Right lung (tissue), 5 donors: Measurements from ENCODE around the gene TNFRSF8. TPM values are rescaled to one million over a fixed set of nuclear protein-coding genes. Genes with fewer than 3 reads are reported as not detected.

Experiments used
- DNase-seq, 2 donors: peaks; one replicate each; pipeline ENCODE4 v3.0.0-alpha.2; 2013
- polyA plus RNA-seq, 5 donors: library from polyadenylated mRNA; unstranded; fragments of 120-200 nt; gene quantifications; one replicate each; pipeline versions ENCODE4 v1.2.1 to v1.2.3, GENCODE V29; 2013; ENCODE audit warnings: inconsistent platforms in 1 of 5, low replicate concordance in 1 of 5; ENCODE audit not compliant: insufficient read length in 5 of 5, insufficient read depth in 1 of 5

Gene TNFRSF8
- polyA plus RNA-seq, 5 donors: 0.15 to 0.35 (median 0.19) TPM

DNA sequence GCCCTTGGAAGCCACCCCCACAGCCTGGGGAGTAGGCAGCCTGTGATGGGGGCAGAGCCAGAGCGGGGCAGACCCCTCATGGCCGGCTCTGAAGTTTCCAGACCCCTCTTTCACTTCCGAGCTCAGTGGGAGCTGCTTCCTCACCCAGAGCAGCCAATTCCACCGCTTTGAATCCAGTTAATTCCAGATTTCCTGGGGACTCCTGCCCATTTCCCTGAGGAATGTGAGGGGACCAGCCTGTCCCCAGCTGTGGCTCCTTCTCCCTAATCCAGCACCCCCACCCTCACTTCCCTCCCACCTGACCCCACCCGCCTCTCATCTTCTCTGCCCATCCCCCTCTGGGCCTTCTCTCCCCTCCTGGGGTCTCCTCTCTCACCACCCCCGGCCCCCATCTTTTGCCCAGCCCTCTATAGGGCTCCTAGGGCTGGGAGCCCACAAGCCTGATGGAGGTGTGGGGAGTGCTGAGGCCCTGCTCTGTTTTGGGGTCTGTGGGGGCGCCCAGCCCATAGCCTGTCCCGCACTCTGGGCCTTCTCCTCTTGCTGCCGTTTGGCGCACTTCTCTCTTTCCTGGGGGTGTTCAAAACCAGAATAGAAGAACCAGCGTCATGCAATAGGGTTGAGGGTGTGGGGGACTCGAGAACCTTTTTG, 77.5 kb downstream of the TNFRSF8 start:
- DNase-seq: peak in 1 of 2 donors; percentile 43

- DNase-seq: peak; percentile 27 to 42
Measured at GRCh38 chr1:12141163-12141850, 78.2 kb downstream of the TNFRSF8 start.

GRCh38 chr1:12142141-12142823, 79.2 kb downstream of the TNFRSF8 start:
- DNase-seq: no peak

DNA sequence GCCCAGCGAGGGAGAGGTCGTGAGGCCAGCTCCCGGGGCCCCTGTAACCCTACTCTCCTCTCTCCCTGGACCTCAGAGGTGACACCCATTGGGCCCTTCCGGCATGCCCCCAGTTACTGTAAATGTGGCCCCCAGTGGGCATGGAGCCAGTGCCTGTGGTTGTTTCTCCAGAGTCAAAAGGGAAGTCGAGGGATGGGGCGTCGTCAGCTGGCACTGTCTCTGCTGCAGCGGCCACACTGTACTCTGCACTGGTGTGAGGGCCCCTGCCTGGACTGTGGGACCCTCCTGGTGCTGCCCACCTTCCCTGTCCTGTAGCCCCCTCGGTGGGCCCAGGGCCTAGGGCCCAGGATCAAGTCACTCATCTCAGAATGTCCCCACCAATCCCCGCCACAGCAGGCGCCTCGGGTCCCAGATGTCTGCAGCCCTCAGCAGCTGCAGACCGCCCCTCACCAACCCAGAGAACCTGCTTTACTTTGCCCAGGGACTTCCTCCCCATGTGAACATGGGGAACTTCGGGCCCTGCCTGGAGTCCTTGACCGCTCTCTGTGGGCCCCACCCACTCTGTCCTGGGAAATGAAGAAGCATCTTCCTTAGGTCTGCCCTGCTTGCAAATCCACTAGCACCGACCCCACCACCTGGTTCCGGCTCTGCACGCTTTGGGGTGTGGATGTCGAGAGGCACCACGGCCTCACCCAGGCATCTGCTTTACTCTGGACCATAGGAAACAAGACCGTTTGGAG, 80.0 kb downstream of the TNFRSF8 start:
- DNase-seq: no peak

DNA sequence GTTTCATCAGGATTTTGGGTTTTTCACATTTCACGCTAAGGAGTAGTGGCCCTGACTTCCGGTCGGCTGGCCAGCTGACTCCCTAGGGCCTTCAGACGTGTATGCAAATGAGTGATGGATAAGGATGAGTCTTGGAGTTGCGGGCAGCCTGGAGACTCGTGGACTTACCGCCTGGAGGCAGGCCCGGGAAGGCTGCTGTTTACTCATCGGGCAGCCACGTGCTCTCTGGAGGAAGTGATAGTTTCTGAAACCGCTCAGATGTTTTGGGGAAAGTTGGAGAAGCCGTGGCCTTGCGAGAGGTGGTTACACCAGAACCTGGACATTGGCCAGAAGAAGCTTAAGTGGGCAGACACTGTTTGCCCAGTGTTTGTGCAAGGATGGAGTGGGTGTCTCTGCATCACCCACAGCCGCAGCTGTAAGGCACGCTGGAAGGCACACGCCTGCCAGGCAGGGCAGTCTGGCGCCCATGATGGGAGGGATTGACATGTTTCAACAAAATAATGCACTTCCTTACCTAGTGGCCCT, 80.6 kb downstream of the TNFRSF8 start:
- no peak for DNase-seq

GRCh38 chr1:12144236-12144635, 81.1 kb downstream of the TNFRSF8 start:
- DNase-seq: no peak

GRCh38 chr1:12144969-12145368, 81.9 kb downstream of the TNFRSF8 start:
- DNase-seq: no peak

- DNase-seq: no peak
Measured at GRCh38 chr1:12145616-12146342, 82.7 kb downstream of the TNFRSF8 start.

- no peak for DNase-seq
Measured at GRCh38 chr1:12146343-12147112, 83.4 kb downstream of the TNFRSF8 start.

DNA sequence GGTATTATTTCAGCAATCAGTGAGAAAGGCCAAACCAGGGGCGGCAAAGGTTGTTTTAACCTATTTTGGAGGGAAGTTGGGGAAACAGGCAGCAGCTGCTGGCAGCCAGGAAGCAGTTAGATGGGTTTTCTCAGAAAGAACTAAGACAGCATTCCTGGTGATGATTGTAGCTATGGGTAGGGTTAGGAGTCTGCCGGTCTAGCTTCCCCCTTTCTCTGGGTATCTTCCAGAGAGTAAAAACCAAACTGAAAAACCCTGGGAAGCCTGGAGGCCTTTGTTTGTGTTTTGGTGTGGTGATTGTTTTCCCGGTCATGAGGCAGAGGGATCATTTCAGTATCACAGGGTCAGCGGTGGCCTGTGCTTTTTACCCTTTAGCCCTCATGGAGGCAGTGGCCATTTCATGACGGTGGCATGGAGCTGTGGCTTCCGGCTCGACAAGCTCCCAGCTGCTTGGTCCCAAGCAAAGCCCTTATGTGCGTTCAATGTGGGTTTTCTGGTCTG, 84.1 kb downstream of the TNFRSF8 start:
- no peak for DNase-seq

DNA sequence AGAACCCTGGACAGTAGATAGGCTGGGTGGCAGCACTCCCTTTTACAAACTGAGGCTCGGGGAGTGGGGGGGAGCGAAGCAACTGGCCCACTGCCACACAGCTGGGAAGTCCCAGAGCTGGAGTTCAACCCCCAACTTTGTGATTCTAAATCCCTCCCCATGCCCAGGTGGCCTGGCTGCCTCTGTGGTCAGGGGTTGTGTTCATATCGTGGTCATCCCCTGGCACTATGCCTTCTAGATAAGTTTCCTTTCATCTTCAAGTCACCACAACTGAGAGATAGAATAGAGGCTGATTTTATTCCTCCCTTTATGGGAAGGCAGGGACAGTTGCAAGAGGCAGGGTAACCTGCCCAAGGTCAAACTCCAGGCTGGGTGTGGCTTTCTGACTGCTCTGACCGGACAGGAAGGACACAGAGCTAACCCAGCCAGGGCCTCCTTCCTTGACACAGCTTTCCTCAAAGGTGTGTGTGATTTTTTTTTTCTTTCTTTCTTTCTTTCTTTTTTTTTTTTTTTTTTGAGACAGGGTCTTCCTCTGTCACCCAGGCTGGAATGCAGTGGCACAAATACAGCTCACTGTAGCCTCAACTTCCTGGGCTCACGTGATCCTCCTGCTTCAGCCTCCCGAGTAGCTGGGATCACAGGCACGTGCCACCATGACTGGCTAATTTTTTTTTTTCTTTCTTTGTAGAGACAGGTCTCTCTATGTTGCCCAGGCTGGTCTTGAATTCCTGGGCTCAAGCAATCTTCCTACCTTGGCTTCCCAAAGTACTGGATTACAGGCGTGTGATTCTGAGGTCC, 85.3 kb downstream of the TNFRSF8 start:
- no peak for DNase-seq

GRCh38 chr1:12148958-12149790, 86.1 kb downstream of the TNFRSF8 start:
- DNase-seq: no peak

GRCh38 chr1:12149791-12150175, 86.7 kb downstream of the TNFRSF8 start:
- DNase-seq: no peak

GRCh38 chr1:12150456-12151200, 87.5 kb downstream of the TNFRSF8 start:
- DNase-seq: no peak

DNA sequence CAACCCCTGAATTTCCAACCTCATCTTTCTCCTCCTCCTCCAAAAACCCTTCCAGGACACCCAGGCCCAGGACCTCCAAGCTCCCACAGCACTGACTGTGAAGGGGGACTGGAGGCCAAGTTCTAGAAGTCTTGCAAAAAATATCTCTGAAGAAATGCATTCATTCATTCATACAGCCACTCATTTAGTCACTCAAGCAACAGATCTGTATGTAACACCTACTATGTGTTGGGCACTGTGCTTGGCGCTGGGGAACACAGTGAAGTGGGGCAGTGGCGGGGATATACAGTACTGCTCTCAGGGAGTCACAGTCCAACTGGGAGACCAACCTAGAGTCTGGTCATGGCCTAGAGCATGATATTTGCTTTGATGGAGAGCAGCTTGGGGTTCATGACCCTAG, 88.4 kb downstream of the TNFRSF8 start:
- DNase-seq: no peak

DNA sequence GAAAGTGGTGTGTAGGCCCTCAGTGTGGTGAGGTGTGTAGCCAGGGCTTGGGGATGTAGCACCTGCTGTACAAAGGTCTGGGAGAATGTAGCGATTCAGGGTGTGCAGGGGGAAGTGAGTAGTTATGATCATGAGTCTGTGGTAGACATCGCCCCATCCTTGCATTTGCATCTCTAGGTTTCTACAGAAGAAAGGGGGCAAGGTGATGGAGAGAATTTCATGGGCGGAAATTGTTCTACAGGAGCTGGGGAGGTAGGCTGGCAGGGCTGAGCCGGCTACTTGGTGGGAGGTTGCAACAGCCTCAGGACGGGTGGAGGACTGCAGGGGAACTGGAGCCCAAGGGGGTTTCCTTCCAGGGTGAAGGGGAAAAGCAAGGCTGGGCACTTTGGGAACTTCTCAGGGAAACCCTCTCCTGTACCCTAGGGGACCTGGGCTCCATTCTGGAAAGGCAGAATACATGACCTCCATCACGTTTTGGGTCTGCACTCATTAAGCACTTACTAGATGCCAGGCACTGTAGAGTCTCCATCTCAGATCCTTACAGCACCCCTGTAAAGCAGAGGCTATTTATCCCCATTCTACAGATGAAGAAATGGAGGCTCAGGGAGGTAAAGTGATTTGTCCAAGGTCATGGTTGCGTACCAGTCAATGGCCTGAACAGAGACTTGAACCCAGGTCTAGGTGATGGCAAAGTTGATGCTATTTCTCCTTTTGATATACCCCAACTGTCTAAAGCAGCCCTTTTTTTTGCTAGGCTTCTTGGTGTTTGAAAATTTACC, 89.2 kb downstream of the TNFRSF8 start:
- no peak for DNase-seq

- no peak for DNase-seq
Measured at GRCh38 chr1:12153181-12153785, 90.2 kb downstream of the TNFRSF8 start.
